Measurements from ENCODE around the gene DKK2.

GRCh38 chr4:106985830-106986229, 50.3 kb downstream of the DKK2 start:
- no peak for TF ChIP-seq EZH2 (IDR thresholded peaks at IDR 0.05)
- TF ChIP-seq POLR2AphosphoS5 (IDR thresholded peaks at IDR 0.05; ENCODE audit: borderline replicate concordance, low read depth, low read length) = no peak

Data from SK-N-MC (cell line).